ENCODE results near the gene SPATA24. TPM values are rescaled to one million over a fixed set of nuclear protein-coding genes. Genes with fewer than 3 reads are reported as not detected.

Gene SPATA24
- total RNA-seq, 4 donors from 2014 or later: 1.5 to 13.5 (median 6.3) TPM

- H3K36me3 ChIP-seq: no peaks in the 10 kb centered on the region
- TF ChIP-seq CTCF (IDR thresholded peaks at IDR 0.05) (peak in 1 of 4 experiments; percentile 30), POLR2A (IDR thresholded peaks at IDR 0.05) (no peak), POLR2AphosphoS5 (IDR thresholded peaks at IDR 0.05) (no peak)
- H3K27ac ChIP-seq: peak overlapping the region in 3 of 4 donors; percentile 55 to 62 (median 62)
- no peaks in the 10 kb centered on the region for H3K9me3 ChIP-seq
- H3K4me3 ChIP-seq: peak overlapping the region in 1 of 2 donors; percentile 37
- 41 to 57% methylated on average over 3 to 5 of the region's 8 CpGs for WGBS, 2 donors (ENCODE audit: low coverage in 1 of 2)
- no peaks in the 10 kb centered on the region for H3K27me3 ChIP-seq
- peaks cover 0 to 24% (median 13%) of the 10 kb centered on the region in 3 donors for H3K4me1 ChIP-seq
- ATAC-seq: no peak
Observed at GRCh38 chr5:139385061-139386049, 18.5 kb downstream of the SPATA24 start.

GRCh38 chr5:139384591-139385051, 19.3 kb downstream of the SPATA24 start:
- Histone ChIP-seq H3K9me3 (no peaks in the 10 kb centered on the region), H3K4me1 (peaks cover 0 to 24% (median 13%) of the 10 kb centered on the region in 3 donors), H3K36me3 (no peaks in the 10 kb centered on the region), H3K4me3 (peak overlapping the region in 1 of 2 donors; percentile 37), H3K27ac (peak overlapping the region in 3 of 4 donors; percentile 55 to 62 (median 62)), H3K27me3 (no peaks in the 10 kb centered on the region)
- ATAC-seq: no peak
- no peak for TF ChIP-seq POLR2A (IDR thresholded peaks at IDR 0.05)
- TF ChIP-seq EP300 (IDR thresholded peaks at IDR 0.05): no peak
- TF ChIP-seq CTCF (IDR thresholded peaks at IDR 0.05): no peak
- WGBS, 2 donors (ENCODE audit: low coverage in 1 of 2): 40% methylated on average over 1 of the region's 9 CpGs; no CpG with 5 or more reads in 1 of the 2 donors

GRCh38 chr5:139383993-139384590, 19.8 kb downstream of the SPATA24 start:
- no peaks in the 10 kb centered on the region for H3K9me3 ChIP-seq
- peaks cover 0 to 24% (median 13%) of the 10 kb centered on the region in 3 donors for H3K4me1 ChIP-seq
- TF ChIP-seq CTCF (IDR thresholded peaks at IDR 0.05) (no peak), POLR2AphosphoS5 (IDR thresholded peaks at IDR 0.05) (no peak), EP300 (IDR thresholded peaks at IDR 0.05) (no peak), POLR2A (IDR thresholded peaks at IDR 0.05) (no peak)
- no peak for ATAC-seq
- peak overlapping the region in 2 of 4 donors; percentile 10 to 62 for H3K27ac ChIP-seq
- H3K36me3 ChIP-seq: no peaks in the 10 kb centered on the region
- no peak overlapping the region for H3K4me3 ChIP-seq
- WGBS, 2 donors (ENCODE audit: low coverage in 1 of 2): no CpG with 5 or more reads among the region's 7 CpGs
- no peaks in the 10 kb centered on the region for H3K27me3 ChIP-seq

- Histone ChIP-seq H3K9me3 (no peaks in the 10 kb centered on the region), H3K36me3 (no peaks in the 10 kb centered on the region), H3K4me1 (peaks cover 0 to 25% (median 11%) of the 10 kb centered on the region in 3 donors), H3K27ac (peak within 1 kb of the TSS in 2 of 4 donors; percentile 10 to 62), H3K4me3 (no peak within 1 kb of the TSS), H3K27me3 (no peaks in the 10 kb centered on the region)
- 100% methylated on average over 2 of the region's 10 CpGs; no CpG with 5 or more reads in 1 of the 2 donors for WGBS, 2 donors (ENCODE audit: low coverage in 1 of 2)
- TF ChIP-seq EP300 (IDR thresholded peaks at IDR 0.05): no peak
- TF ChIP-seq CTCF (IDR thresholded peaks at IDR 0.05): no peak
- TF ChIP-seq POLR2AphosphoS5 (IDR thresholded peaks at IDR 0.05): no peak
- no peak for TF ChIP-seq POLR2A (IDR thresholded peaks at IDR 0.05)
- no peak for ATAC-seq
Observed at GRCh38 chr5:139383275-139383992, 20.5 kb downstream of the SPATA24 start, which contains the start of gene SLC23A1. TSS of gene SLC23A1 (minus strand) at chr5:139383297. CDS start at chr5:139383253, 44 bp downstream.
